ENCODE results near the gene MEF2D.

- TF ChIP-seq CTCF (conservative IDR thresholded peaks at IDR 0.05; ENCODE audit: low read length) (no peak), EZH2phosphoT487 (IDR thresholded peaks at IDR 0.05; ENCODE audit: borderline replicate concordance) (no peak)
Observed at GRCh38 chr1:156496211-156496761, 4.3 kb downstream of the MEF2D start.
